Retinal pigment epithelial cell (primary cell): Measurements from ENCODE around the gene PAQR8.

ENCODE experiments used
- DNase-seq: peaks from one replicate; pipeline ENCODE4 v3.0.0-alpha.2; 2010; ENCODE audit warnings: low read depth
- H3K4me3 ChIP-seq: 2 replicates; pipeline ENCODE4 v1.5.1; 2011; ENCODE audit warnings: mild to moderate bottlenecking, low read length, control low read depth, moderate library complexity
- TF ChIP-seq, protein P1 (sequence below): conservative IDR thresholded peaks from 2 replicates; pipeline ENCODE4 v1.5.1; 2011; ENCODE audit warnings: low read depth, low read length, control low read depth, inconsistent platforms

Gene PAQR8

DNA sequence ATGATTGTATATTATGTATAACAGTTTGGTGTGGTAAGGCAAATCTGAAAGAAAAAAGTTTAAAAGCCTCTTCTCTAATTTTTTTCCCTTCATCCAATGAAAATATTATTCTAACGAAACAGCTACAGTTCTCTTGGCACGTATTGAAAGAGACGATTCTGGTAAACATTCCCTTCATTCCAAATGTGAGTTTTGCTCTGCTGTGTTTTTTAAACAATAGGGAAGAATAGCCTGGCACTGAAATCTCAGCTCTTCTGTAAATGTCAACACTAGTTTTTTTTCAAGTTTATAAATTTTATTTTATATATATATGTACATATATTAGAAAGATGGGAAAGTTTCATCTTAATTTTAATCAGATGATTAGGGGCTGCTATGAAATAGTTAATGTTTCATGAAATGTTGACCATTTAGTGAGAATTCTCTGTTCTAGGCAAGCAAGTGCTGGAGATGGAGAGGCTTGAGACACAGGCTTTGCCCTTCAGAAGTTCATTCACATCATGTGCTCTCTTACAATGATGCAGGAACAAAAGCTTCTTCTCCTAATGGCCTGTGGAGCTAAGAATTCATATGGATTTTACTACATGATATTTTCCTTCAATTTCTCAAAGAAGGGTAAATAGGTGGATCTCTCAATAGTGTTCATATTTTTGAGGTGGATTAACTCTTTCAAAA is 4.1 kb downstream of the PAQR8 start:
- no peak overlapping the region for H3K4me3 ChIP-seq
- TF ChIP-seq, protein P1, sequence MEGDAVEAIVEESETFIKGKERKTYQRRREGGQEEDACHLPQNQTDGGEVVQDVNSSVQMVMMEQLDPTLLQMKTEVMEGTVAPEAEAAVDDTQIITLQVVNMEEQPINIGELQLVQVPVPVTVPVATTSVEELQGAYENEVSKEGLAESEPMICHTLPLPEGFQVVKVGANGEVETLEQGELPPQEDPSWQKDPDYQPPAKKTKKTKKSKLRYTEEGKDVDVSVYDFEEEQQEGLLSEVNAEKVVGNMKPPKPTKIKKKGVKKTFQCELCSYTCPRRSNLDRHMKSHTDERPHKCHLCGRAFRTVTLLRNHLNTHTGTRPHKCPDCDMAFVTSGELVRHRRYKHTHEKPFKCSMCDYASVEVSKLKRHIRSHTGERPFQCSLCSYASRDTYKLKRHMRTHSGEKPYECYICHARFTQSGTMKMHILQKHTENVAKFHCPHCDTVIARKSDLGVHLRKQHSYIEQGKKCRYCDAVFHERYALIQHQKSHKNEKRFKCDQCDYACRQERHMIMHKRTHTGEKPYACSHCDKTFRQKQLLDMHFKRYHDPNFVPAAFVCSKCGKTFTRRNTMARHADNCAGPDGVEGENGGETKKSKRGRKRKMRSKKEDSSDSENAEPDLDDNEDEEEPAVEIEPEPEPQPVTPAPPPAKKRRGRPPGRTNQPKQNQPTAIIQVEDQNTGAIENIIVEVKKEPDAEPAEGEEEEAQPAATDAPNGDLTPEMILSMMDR: no peak

DNA sequence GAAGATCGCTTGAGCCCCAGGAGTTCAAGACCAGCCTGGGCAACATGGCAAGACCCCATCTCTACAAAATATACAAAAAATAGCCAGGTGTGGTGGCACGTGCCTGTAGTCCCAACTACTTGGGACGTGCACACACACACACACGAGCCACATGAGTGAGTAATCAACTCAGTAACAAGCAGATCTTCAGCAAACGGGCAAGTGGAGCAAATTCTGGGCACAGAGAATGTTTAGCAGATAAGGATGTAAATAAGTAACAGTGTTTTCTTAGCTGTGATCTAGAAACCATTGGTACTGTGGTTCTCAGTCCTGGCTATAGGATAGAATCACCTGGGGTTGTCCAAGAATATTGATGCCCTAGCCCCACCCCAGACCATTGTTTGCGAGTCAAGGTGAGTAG is 6.1 kb downstream of the PAQR8 start:
- no peak for DNase-seq
- no peak overlapping the region for H3K4me3 ChIP-seq
- TF ChIP-seq, protein P1: no peak

More for the DNA sequence above, 4.1 kb downstream of the PAQR8 start:
- DNase-seq: no peak

DNA sequence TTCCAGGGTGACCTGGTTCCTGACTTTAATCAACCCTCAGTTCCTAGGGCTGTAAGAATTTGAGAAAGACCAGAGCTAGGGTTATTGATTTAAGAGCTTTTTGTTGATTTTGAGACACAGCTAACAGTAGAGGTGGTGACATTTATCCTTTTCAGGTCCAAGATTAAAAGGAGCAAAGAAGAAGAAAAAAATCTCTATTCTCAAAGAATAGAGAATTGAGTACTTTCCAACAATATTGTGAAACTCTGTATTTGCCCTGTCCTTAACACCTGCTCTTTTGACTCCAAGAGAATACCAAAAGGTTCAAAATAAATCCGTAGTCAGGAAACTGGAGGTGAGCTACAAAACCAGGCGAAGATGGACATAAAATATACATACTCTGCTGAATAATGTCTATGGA is 7.3 kb downstream of the PAQR8 start:
- TF ChIP-seq, protein P1: no peak
- no peak for DNase-seq
- H3K4me3 ChIP-seq: no peak overlapping the region

DNA sequence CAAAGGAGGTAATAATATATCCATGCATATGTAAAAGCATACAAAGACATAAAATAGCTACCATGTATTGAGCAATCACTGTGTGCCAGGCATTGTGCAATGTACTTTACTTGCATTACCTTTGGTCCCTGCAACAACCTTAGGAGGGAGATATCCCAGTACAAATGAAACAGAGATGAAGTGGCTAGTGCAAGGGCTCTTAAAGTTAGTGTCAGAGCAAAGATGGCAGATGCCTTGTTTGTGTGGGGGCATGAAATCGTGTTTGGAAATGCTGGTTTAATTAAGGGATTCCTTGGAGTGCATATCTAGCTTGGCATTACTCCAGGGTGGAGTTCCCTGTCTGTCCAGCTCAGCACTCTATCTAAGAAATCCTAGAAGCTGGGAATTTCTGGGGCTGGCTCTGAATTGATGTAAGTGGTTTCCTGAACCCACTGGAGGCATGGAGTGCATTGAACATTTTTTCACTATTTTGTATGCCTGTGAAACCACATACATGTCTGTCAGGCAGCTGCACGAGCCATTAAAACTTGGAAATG is 9.8 kb downstream of the PAQR8 start:
- no peak overlapping the region for H3K4me3 ChIP-seq
- TF ChIP-seq, protein P1: no peak
- DNase-seq: no peak

DNA sequence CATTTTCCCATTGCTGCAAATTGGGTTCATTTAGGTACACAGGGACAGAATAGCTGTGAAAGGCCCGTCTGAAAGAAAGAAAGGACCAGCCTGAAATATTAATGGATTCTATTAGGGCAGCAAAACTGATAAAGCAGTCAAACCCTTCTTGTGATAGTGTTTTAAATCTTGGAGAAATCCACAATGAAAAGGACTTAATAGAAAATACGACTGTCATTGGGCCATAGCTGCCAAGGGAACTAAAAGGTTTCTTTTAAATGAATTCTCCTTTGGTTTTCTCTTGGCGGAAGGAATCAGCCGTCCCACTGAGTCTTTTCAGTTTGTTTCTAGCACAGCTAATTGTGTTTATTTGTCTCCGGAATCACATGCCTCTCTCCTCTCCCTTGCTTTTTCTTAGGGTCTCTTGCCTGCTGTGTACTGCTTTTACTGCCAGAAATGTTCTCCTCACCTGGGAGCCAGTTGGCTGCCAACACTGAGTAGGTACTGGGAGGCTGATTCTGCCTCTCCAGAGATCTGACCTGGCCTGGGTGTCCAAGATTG is 11.3 kb downstream of the PAQR8 start:
- no peak overlapping the region for H3K4me3 ChIP-seq
- TF ChIP-seq, protein P1: no peak

DNA sequence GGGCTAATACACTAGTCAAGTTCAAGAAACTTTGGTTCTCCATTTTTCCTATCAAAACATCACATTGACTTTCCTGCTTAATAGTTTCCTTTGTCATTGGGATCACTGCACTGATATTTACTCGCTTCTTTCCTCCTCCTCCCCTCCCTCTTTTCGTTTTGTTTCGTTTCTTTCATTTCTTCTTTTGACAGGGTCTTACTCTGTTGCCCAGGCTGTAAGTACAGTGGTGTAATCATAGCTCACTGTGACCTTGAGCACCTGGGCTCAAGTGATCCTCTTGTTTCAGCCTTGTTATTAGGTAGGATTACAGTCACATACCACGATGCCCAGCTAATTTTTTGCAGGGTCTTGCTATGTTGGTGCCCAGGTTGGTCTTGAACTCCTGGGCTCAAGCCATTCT is 12.3 kb downstream of the PAQR8 start:
- H3K4me3 ChIP-seq: no peak overlapping the region
- TF ChIP-seq, protein P1: no peak
- DNase-seq: no peak

More for the DNA sequence above, 11.3 kb downstream of the PAQR8 start:
- DNase-seq: no peak
